OCI-LY7 (cell line): ENCODE data around the gene GNAL.

Experiments
- EZH2phosphoT487 ChIP-seq: fragments of 200-600 bp; sonication (generic); IDR thresholded peaks from 2 replicates; pipeline ENCODE4 v1.6.1; 2018; ENCODE audit warnings: low read depth, borderline replicate concordance, mild to moderate bottlenecking, mixed run types, antibody characterized with exemption, low read length, moderate library complexity, mixed read lengths
- TF ChIP-seq, protein P1 (sequence below): fragments of 200-600 bp; sonication (generic); conservative IDR thresholded peaks from 2 replicates; pipeline ENCODE4 v1.5.1; 2014; ENCODE audit warnings: mild to moderate bottlenecking, antibody characterized with exemption, low read length, moderate library complexity, mixed read lengths

DNA sequence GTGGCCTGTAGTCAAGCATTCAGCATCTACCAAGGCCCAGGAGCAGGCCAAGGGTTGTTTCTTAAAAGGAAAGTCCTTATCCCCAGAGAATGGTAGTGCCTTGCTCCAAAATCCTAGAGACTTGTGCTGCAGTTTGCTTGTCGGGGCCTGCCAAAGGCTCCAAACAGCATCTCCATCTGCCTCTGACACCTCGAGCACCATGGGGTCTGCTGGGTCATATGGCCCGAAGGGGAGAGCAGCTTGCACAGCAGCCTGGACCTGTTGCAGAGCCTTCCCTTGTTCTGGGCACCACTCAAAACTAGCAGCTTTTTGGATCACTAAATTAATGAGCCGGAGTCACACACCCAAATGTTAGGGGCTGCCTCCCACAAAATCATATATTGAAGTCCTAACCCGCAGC is 35.7 kb downstream of the GNAL start:
- TF ChIP-seq, protein P1, sequence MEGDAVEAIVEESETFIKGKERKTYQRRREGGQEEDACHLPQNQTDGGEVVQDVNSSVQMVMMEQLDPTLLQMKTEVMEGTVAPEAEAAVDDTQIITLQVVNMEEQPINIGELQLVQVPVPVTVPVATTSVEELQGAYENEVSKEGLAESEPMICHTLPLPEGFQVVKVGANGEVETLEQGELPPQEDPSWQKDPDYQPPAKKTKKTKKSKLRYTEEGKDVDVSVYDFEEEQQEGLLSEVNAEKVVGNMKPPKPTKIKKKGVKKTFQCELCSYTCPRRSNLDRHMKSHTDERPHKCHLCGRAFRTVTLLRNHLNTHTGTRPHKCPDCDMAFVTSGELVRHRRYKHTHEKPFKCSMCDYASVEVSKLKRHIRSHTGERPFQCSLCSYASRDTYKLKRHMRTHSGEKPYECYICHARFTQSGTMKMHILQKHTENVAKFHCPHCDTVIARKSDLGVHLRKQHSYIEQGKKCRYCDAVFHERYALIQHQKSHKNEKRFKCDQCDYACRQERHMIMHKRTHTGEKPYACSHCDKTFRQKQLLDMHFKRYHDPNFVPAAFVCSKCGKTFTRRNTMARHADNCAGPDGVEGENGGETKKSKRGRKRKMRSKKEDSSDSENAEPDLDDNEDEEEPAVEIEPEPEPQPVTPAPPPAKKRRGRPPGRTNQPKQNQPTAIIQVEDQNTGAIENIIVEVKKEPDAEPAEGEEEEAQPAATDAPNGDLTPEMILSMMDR, result no peak
- TF ChIP-seq EZH2phosphoT487, result no peak
